K562 (cell line): Measurements from ENCODE around the gene PRM2. TPM values are rescaled to one million over a fixed set of nuclear protein-coding genes. Genes with fewer than 3 reads are reported as not detected.

Experiments used
- ATAC-seq: fragments of 200-7000 bp; cut with Tn5 transposase; 3 replicates; pipeline ENCODE4 v1.9.1; 2020; ENCODE audit warnings: moderate library complexity
- BruUV-seq: library from RNA; stranded (reverse); fragments of 400-500 nt; replicated peaks from 2 replicates; lab custom pipeline; 2021; lab: Mats Ljungman, UMichigan
- CTCF ChIA-PET: fragments of 300-600 bp; formaldehyde crosslinking; extraction: SDS; loops from one replicate; lab custom pipeline; 2021; ENCODE audit warnings: low intra/inter-chr PET ratio; lab: Yijun Ruan, JAX
- POLR2A ChIA-PET: fragments of 300-600, 350-650 bp; sonication (Branson Sonifier 250); formaldehyde crosslinking; extraction: SDS; loops from one replicate; lab custom pipeline; 2021; ENCODE audit warnings: antibody characterized with exemption, inconsistent platforms; lab: Yijun Ruan, JAX
- DNase-seq, 4 experiments: peaks; one replicate each; pipeline versions ENCODE4 v3.0.0 to v3.0.0-alpha.2; 2011 to 2018; ENCODE audit warnings: low spot score in 3 of 4, mixed read lengths in 3 of 4; ENCODE audit errors: extremely low read depth in 1 of 4
- FAIRE-seq: peaks from 2 replicates; lab custom pipeline; 2011; peaks lifted over from hg19 to GRCh38; lab: Jason Lieb, UNC
- H2AFZ ChIP-seq: 2 replicates; pipeline ENCODE4 v1.6.0; 2011; ENCODE audit warnings: low read depth, low read length, control low read depth, inconsistent platforms
- H3K27ac ChIP-seq: fragments of 200-600 bp; 3 replicates; pipeline ENCODE4 v1.8.0; 2011; ENCODE audit warnings: low read depth, mild to moderate bottlenecking, control low read depth, inconsistent platforms, low read length, moderate library complexity, mixed read lengths; ENCODE audit errors: extremely low read depth
- H3K27me3 ChIP-seq, 2 experiments: fragments of 300-600 bp in 1 of 2; 2 replicates in 1 of 2; 3 replicates in 1 of 2; pipeline versions ENCODE4 v1.6.0 to v1.8.0; 2011; ENCODE audit warnings: inconsistent platforms in 2 of 2, low read length in 2 of 2, mild to moderate bottlenecking in 1 of 2, mixed read lengths in 1 of 2, moderate library complexity in 1 of 2; ENCODE audit not compliant: control insufficient read depth in 2 of 2, insufficient read depth in 2 of 2
- H3K36me3 ChIP-seq: fragments of 300-600 bp; 3 replicates; pipeline ENCODE4 v1.8.0; 2011; ENCODE audit warnings: mild to moderate bottlenecking, low read length, inconsistent platforms; ENCODE audit not compliant: control insufficient read depth, insufficient read depth
- H3K4me1 ChIP-seq, 2 experiments: fragments of 200-600 bp in 1 of 2; replicated peaks in 1 of 2; 2 replicates in 1 of 2; 3 replicates in 1 of 2; pipeline versions ENCODE4 v1.5.1 to v1.8.0; 2011; ENCODE audit warnings: inconsistent platforms in 2 of 2, low read length in 2 of 2, mild to moderate bottlenecking in 1 of 2, mixed read lengths in 1 of 2, moderate library complexity in 1 of 2; ENCODE audit not compliant: control insufficient read depth in 2 of 2, insufficient read depth in 2 of 2
- H3K4me2 ChIP-seq: 2 replicates; pipeline ENCODE4 v1.6.1; 2011; ENCODE audit warnings: low read length, control low read depth, inconsistent platforms, mixed read lengths; ENCODE audit not compliant: insufficient read depth
- H3K4me3 ChIP-seq: fragments of 200-600 bp; sonication (generic), shearing (Covaris generic); 2 replicates; pipeline ENCODE4 v1.5.1; 2016; ENCODE audit warnings: control low read depth, inconsistent platforms
- H3K79me2 ChIP-seq: fragments of 200-600 bp; 3 replicates; pipeline ENCODE4 v1.8.0; 2011; ENCODE audit warnings: low read length, inconsistent platforms; ENCODE audit not compliant: control insufficient read depth, insufficient read depth
- H3K9ac ChIP-seq, 2 experiments: 2 replicates each; pipeline versions ENCODE4 v1.6.0 to v1.6.1; 2011; ENCODE audit warnings: low read depth in 2 of 2, low read length in 2 of 2, control low read depth in 1 of 2, inconsistent platforms in 1 of 2, mild to moderate bottlenecking in 1 of 2, mixed read lengths in 1 of 2; ENCODE audit not compliant: insufficient read depth in 1 of 2
- H3K9me1 ChIP-seq: one replicate; pipeline ENCODE4 v1.6.0; 2011; ENCODE audit warnings: inconsistent platforms, mild to moderate bottlenecking, low read length, moderate library complexity; ENCODE audit not compliant: control insufficient read depth, insufficient read depth
- H3K9me3 ChIP-seq: replicated peaks from 2 replicates; pipeline ENCODE4 v1.5.1; 2011; ENCODE audit warnings: low read depth, low read length, inconsistent platforms; ENCODE audit not compliant: control insufficient read depth, insufficient read depth
- H4K20me1 ChIP-seq: replicated peaks from 2 replicates; pipeline ENCODE4 v1.6.1; 2011; ENCODE audit warnings: low read length, inconsistent platforms, mixed read lengths; ENCODE audit not compliant: control insufficient read depth, insufficient read depth
- EHMT2 ChIP-seq: fragments of 450-650 bp; IDR thresholded peaks from 2 replicates; pipeline ENCODE4 v1.6.1; 2018; ENCODE audit warnings: antibody characterized with exemption
- MIER1 ChIP-seq: fragments of 450-650 bp; IDR thresholded peaks from 2 replicates; pipeline ENCODE4 v1.6.1; 2016; ENCODE audit warnings: antibody characterized with exemption, mild to moderate bottlenecking, low read depth
- NR1H2 ChIP-seq: sonication (generic); formaldehyde crosslinking; IDR thresholded peaks from 2 replicates; pipeline ENCODE4 v1.4.0; 2020; ENCODE audit warnings: mild to moderate bottlenecking, missing genetic modification reagents
- REST ChIP-seq, 2 experiments: fragments of 450-650 bp; formaldehyde crosslinking in 1 of 2; IDR thresholded peaks; 2 replicates each; pipeline versions ENCODE4 v1.4.0 to v1.6.1; 2014 to 2020; ENCODE audit warnings: mild to moderate bottlenecking in 2 of 2, borderline replicate concordance in 1 of 2, low read depth in 1 of 2
- WGBS: fragments of 100-300 bp; shearing (Covaris generic); methylation state at CpG from one replicate; pipeline ENCODE4 v1.1.6; 2016; ENCODE audit warnings: low coverage, mixed read lengths; ENCODE audit not compliant: insufficient coverage; ENCODE audit errors: missing lambda C conversion rate; 5-methylcytosine and 5-hydroxymethylcytosine counted together
- in situ Hi-C: fragments of 300-500 bp; cut with MboI; formaldehyde crosslinking; loops from 4 replicates; pipeline ENCODE4 v1.15.0; 2018; ENCODE audit warnings: inconsistent platforms, mixed read lengths
- intact Hi-C: fragments of 100-400 bp; cut with micrococcal nuclease; formaldehyde crosslinking; loops from 2 replicates; pipeline ENCODE4 v1.14.2; 2022
- polyA plus RNA-seq, 8 experiments: library from polyadenylated mRNA; depleted of rRNA in 4 of 8; stranded (reverse) in 5 of 8; unstranded in 3 of 8; fragments of >200 nt; fragmentation: Nextera tagmentation in 2 of 8; fragmentation: Illumina TruSeq in 1 of 8; extraction: Ambion mirVana in 2 of 8; extraction: Trizol in 1 of 8; gene quantifications; 2 replicates each; pipeline versions ENCODE4 v1.2.1 to v1.2.3, GENCODE V29; 2011 to 2014; ENCODE audit warnings: inconsistent platforms in 1 of 8, missing spikeins in 1 of 8
- total RNA-seq, 7 experiments: library from RNA; depleted of rRNA in 6 of 7; stranded (reverse); fragments of >200 nt in 6 of 7; fragmentation: Illumina TruSeq in 2 of 7; extraction: Trizol in 2 of 7; gene quantifications; 2 replicates each; pipeline versions ENCODE4 v1.2.1 to v1.2.3, GENCODE V29; 2011 to 2021; ENCODE audit warnings: low replicate concordance in 1 of 7

Gene PRM2
- total and polyA plus RNA-seq, 9 of the 15 experiments (the other 6 are each of a cell fraction or from before 2014, with no cell fraction given) = not detected

DNA sequence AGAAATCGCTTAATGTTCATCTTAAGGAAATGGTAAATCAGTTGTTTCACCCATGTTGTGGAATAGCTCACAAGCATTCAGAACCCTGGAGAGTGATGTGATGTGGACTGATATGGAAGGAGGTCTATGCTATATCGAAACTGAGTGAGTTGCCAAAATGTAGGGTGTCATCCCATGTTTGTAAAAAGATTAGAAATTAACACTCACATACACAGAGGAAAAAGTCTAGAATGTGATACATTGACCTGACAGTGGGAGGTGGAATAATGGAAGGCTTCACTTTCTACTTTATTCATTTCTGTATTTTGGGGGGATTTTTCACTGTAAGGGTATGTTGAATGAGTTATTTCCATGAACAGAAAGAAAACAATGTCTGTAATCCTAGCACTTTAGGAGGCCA is 9.6 kb upstream of the PRM2 start:
- TF ChIP-seq EHMT2 (peak; percentile 78; the same call in 1 of the 2 replicates), MIER1 (0 out of 2 replicates have a peak, but pooled peaks have one; percentile 53), REST (IDR thresholded peaks at IDR 0.05; ENCODE audit: borderline replicate concordance) (peak; percentile 89), REST (CRISPR knock-in tag; IDR thresholded peaks at IDR 0.05; ENCODE audit: low read depth) (no peak), NR1H2 (no peak)
- no TSS peak for BruUV-seq
- no peak overlapping the region for H3K9ac ChIP-seq
- no peak overlapping the region for H3K4me3 ChIP-seq
- H3K79me2 ChIP-seq = no peaks in the 10 kb centered on the region
- no peaks in the 10 kb centered on the region for H3K36me3 ChIP-seq
- peaks cover 0 to 4% of the 10 kb centered on the region in 2 experiments; a peak in 2 of 5 replicates for H3K4me1 ChIP-seq
- intact Hi-C loops (no loop called here), in situ Hi-C loops (no loop called here)
- H2AFZ ChIP-seq = no peak overlapping the region
- FAIRE-seq (no peak), ATAC-seq (no peak), DNase-seq (no peak)
- H4K20me1 ChIP-seq = peaks cover 6% of the 10 kb centered on the region; the same call in 1 of the 2 replicates
- ChIA-PET CTCF (no interaction called here), POLR2A (interaction anchor here (0.5 to 1.1 kb wide), 3 partner anchors 11 to 291 kb away, joined by 3 to 4 read pairs (median 3); no protein-coding TSS in a partner anchor)
- 0% methylated on average over 2 of the region's 2 CpGs for WGBS
- H3K9me3 ChIP-seq = no peaks in the 10 kb centered on the region
- H3K9me1 ChIP-seq = no peaks in the 10 kb centered on the region
- H3K27me3 ChIP-seq = peaks cover 34 to 55% of the 10 kb centered on the region in 2 experiments
- H3K27ac ChIP-seq = no peak overlapping the region
- no peak overlapping the region for H3K4me2 ChIP-seq
